GM21381 (cell line): ENCODE data around the gene ICAM2.

Source experiments
- ATAC-seq: cut with Tn5 transposase; IDR thresholded peaks from one replicate; pipeline ENCODE4 v1.9.1; 2021; ENCODE audit warnings: mild to moderate bottlenecking, moderate library complexity; ENCODE audit not compliant: unreplicated experiment

The ICAM2 gene

GRCh38 chr17:64020056-64020766, at the start of gene ICAM2:
Gene ICAM2 (minus strand): TSS chr17:64020633. CDS start chr17:64006691, 13,942 bp downstream.
- peak; percentile 62 for ATAC-seq

- ATAC-seq: no peak
Measured at GRCh38 chr17:64070213-64070612, 49.8 kb upstream of the ICAM2 start.

GRCh38 chr17:64069143-64069542, 48.7 kb upstream of the ICAM2 start:
- ATAC-seq: no peak

GRCh38 chr17:64067657-64068056, 47.2 kb upstream of the ICAM2 start:
- ATAC-seq: no peak

- ATAC-seq: no peak
Measured at GRCh38 chr17:64066716-64067115, 46.3 kb upstream of the ICAM2 start.

GRCh38 chr17:64065161-64065560, 44.7 kb upstream of the ICAM2 start:
- no peak for ATAC-seq

GRCh38 chr17:64064331-64064730, 43.9 kb upstream of the ICAM2 start:
- no peak for ATAC-seq

- ATAC-seq: no peak
Measured at GRCh38 chr17:64063766-64064224, 43.4 kb upstream of the ICAM2 start.

- ATAC-seq: peak; percentile 45
Measured at GRCh38 chr17:64063088-64063487, 42.7 kb upstream of the ICAM2 start.

GRCh38 chr17:64061178-64061898, 40.9 kb upstream of the ICAM2 start:
- peak; percentile 39 for ATAC-seq

- no peak for ATAC-seq
Measured at GRCh38 chr17:64060331-64060730, 39.9 kb upstream of the ICAM2 start.

- no peak for ATAC-seq
Measured at GRCh38 chr17:64059756-64060155, 39.3 kb upstream of the ICAM2 start.

GRCh38 chr17:64058621-64059020, 38.2 kb upstream of the ICAM2 start:
- no peak for ATAC-seq

GRCh38 chr17:64057701-64058263, 37.3 kb upstream of the ICAM2 start:
- ATAC-seq: no peak

GRCh38 chr17:64056269-64057005, 36.0 kb upstream of the ICAM2 start:
- ATAC-seq: peak; percentile 79

- ATAC-seq: no peak
Measured at GRCh38 chr17:64055183-64056142, 35.0 kb upstream of the ICAM2 start.

GRCh38 chr17:64054304-64054703, 33.9 kb upstream of the ICAM2 start:
- ATAC-seq: no peak

- ATAC-seq: no peak
Measured at GRCh38 chr17:64053101-64053500, 32.7 kb upstream of the ICAM2 start.

GRCh38 chr17:64051153-64051552, 30.7 kb upstream of the ICAM2 start:
- ATAC-seq: no peak

- ATAC-seq: no peak
Measured at GRCh38 chr17:64048805-64049204, 28.4 kb upstream of the ICAM2 start.
